ENCODE results near the gene RFWD3. TPM values are rescaled to one million over a fixed set of nuclear protein-coding genes. Genes with fewer than 3 reads are reported as not detected.
A peak's percentile ranks its signal among the peaks of the same experiment; 100 is the strongest.

RFWD3 gene
- total RNA-seq, 4 donors from 2014 or later = 13.5 to 32.8 (median 21.0) TPM

DNA sequence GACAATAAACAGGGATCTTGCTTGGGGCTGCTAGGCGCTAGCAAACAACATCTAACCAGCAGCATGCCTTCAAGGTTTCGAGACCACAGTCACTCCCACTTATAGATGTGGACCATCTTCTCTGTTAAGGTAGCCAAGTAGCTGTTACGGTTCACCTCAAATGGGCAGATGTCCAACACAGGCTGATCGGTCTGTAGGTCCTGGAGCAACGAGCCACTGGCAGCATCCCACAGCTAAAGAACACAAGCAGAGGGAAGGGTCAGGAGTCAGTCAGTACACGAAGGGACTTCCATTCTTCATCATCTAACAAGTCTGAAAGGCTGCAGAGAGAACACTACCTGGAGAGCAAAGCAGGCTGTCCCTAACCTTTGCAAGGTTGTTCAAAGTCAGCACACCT lies 42.8 kb downstream of the RFWD3 start:
- peaks cover 0 to 84% (median 22%) of the 10 kb centered on the region in 3 donors for H3K36me3 ChIP-seq
- H3K27me3 ChIP-seq = no peaks in the 10 kb centered on the region
- 81 to 84% methylated on average over 6 of the region's 6 CpGs for WGBS, 2 donors
- H3K9me3 ChIP-seq = no peaks in the 10 kb centered on the region
- TF ChIP-seq CTCF (IDR thresholded peaks at IDR 0.05) (no peak), EP300 (IDR thresholded peaks at IDR 0.05) (no peak), POLR2A (IDR thresholded peaks at IDR 0.05) (no peak)
- H3K4me1 ChIP-seq = peaks cover 0 to 11% (median 0%) of the 10 kb centered on the region in 4 donors
- H3K27ac ChIP-seq = no peak overlapping the region
- no peak overlapping the region for H3K4me3 ChIP-seq
- no peak for DNase-seq (ENCODE audit: low spot score in 2 of 2)

DNA sequence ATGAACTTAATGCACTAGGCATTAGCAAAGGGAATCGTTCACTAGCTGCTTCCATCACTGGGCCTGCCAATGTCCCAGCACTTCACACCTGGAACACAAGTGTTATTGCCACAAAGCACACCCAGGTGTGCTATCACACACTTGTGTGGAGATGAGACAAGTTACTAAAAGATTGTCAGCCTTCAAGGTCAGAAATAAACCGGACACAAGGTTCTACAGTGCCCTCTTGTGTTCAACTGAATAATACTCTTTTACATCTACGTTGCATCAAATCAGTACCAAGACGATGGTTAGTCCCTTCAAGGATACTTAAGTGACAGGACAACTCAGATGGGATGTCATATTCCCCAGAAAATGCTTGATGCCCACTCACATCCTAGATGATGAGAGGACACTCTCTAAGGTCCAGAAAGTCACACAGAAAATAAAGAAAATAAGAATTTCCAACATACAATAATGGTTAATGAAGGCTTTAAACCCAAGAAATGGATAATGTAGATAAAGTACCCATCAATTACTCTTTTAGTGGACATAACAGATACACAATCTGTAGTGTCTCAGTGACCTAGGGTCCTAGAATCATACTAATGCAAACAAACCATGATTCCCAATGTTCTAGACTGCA lies 43.4 kb downstream of the RFWD3 start:
- Histone ChIP-seq H3K4me1 (peaks cover 0 to 11% (median 0%) of the 10 kb centered on the region in 4 donors), H3K27me3 (no peaks in the 10 kb centered on the region), H3K4me3 (no peak overlapping the region), H3K9me3 (no peaks in the 10 kb centered on the region), H3K27ac (no peak overlapping the region), H3K36me3 (peaks cover 0 to 79% (median 17%) of the 10 kb centered on the region in 3 donors)
- no peak for TF ChIP-seq POLR2A (IDR thresholded peaks at IDR 0.05)
- TF ChIP-seq CTCF (IDR thresholded peaks at IDR 0.05) = peak; percentile 51 to 61 (median 56)
- no peak for TF ChIP-seq EP300 (IDR thresholded peaks at IDR 0.05)
- peak in 1 of 2 donors; percentile 6 for DNase-seq (ENCODE audit: low spot score in 2 of 2)
- 23 to 25% methylated on average over 4 of the region's 4 CpGs for WGBS, 2 donors

DNA sequence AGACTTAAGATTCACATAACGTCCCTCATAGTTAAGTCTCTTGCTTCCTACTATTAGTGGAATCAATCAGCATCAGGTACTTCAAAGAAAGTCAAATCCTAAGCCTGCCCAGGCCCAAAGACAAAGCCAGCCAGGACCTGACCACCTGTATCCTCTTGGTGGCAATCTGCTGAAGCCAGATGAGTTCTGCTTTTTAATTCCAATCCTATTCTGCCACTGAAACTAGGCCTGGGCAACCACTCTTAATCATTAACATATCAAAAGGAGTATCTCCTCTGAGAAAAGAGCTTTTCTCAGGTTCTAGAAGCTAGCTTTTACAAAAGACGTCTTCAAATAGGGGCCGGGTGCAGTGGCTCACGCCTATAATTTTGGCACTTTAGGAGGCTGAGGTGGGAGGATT lies 44.7 kb downstream of the RFWD3 start:
- no peak for TF ChIP-seq EP300 (IDR thresholded peaks at IDR 0.05)
- no peak for TF ChIP-seq CTCF (IDR thresholded peaks at IDR 0.05)
- TF ChIP-seq POLR2A (IDR thresholded peaks at IDR 0.05) = no peak
- no peak for DNase-seq (ENCODE audit: low spot score in 2 of 2)
- no peaks in the 10 kb centered on the region for H3K27me3 ChIP-seq
- H3K4me3 ChIP-seq = no peak overlapping the region
- peaks cover 0 to 70% (median 13%) of the 10 kb centered on the region in 3 donors for H3K36me3 ChIP-seq
- H3K4me1 ChIP-seq = peaks cover 0 to 1% (median 0%) of the 10 kb centered on the region in 4 donors
- no peaks in the 10 kb centered on the region for H3K9me3 ChIP-seq
- 91 to 93% methylated on average over 4 of the region's 4 CpGs for WGBS, 2 donors
- H3K27ac ChIP-seq = no peak overlapping the region

- TF ChIP-seq POLR2A (IDR thresholded peaks at IDR 0.05) (no peak), CTCF (IDR thresholded peaks at IDR 0.05) (no peak), EP300 (IDR thresholded peaks at IDR 0.05) (no peak)
Observed at GRCh38 chr16:74617206-74617788, 49.4 kb downstream of the RFWD3 start.

GRCh38 chr16:74611721-74612120 lies 55.0 kb downstream of the RFWD3 start:
- WGBS, 2 donors = 42 to 50% methylated on average over 1 of the region's 1 CpG
- no peaks in the 10 kb centered on the region for H3K36me3 ChIP-seq
- no peaks in the 10 kb centered on the region for H3K9me3 ChIP-seq
- H3K4me3 ChIP-seq = no peak overlapping the region
- no peaks in the 10 kb centered on the region for H3K27me3 ChIP-seq
- TF ChIP-seq EP300 (IDR thresholded peaks at IDR 0.05) (no peak), POLR2A (IDR thresholded peaks at IDR 0.05) (no peak), CTCF (IDR thresholded peaks at IDR 0.05) (no peak)
- DNase-seq (ENCODE audit: low spot score in 2 of 2) = no peak
- H3K4me1 ChIP-seq = peaks cover 0 to 9% (median 0%) of the 10 kb centered on the region in 4 donors
- no peak overlapping the region for H3K27ac ChIP-seq

More at GRCh38 chr16:74617206-74617788, 49.4 kb downstream of the RFWD3 start:
- no peak overlapping the region for H3K4me3 ChIP-seq
- no peaks in the 10 kb centered on the region for H3K27me3 ChIP-seq
- H3K4me1 ChIP-seq = no peaks in the 10 kb centered on the region
- DNase-seq (ENCODE audit: low spot score in 2 of 2) = no peak
- no peaks in the 10 kb centered on the region for H3K9me3 ChIP-seq
- peaks cover 0 to 24% (median 0%) of the 10 kb centered on the region in 3 donors for H3K36me3 ChIP-seq
- 77 to 81% methylated on average over 1 of the region's 1 CpG for WGBS, 2 donors
- H3K27ac ChIP-seq = no peak overlapping the region
